GM04504 (cell line): ENCODE data around the gene ENTPD5.
"Not testable (repeated sequence)": the region's sequence is repeated elsewhere in the genome, so short reads cannot be mapped to it uniquely, and the experiment has no call there.

Experiments used
- DNase-seq: peaks from one replicate; pipeline ENCODE4 v3.0.0-alpha.2; 2012; ENCODE audit warnings: low read depth

The ENTPD5 gene

GRCh38 chr14:74005664-74006063, 13.4 kb downstream of the ENTPD5 start:
- DNase-seq = not testable (repeated sequence)

- no peak for DNase-seq
These were observed 20.4 kb downstream of the ENTPD5 start for GRCh38 chr14:73998726-73999125.

DNA sequence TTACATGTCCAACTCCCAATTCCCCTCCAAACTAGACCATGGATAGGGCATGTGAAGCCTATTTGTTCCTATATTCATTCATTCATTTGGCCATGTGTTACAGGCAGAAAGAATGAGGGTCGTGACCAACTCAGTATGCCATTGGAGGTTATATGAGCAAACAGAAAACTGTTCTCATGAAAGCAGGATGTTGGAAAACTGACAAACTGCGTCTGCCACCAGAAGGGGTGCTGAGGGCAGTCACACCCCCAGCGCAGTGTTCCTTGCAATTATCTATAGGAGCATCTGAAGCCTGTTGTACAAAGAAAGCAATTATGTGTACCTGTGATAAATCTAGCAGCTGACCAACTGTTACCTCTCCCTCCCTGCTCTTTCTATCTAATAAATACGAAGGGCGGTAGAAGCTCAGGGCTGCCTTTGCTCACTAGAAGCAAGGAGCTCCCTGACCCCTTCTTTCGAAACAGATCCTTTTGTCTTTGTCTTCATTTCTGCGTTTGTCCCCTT, 21.1 kb downstream of the ENTPD5 start:
- DNase-seq = no peak

GRCh38 chr14:73997108-73997943, 21.8 kb downstream of the ENTPD5 start:
- no peak for DNase-seq

- DNase-seq = no peak
These were observed 22.4 kb downstream of the ENTPD5 start for GRCh38 chr14:73996731-73997107.

DNA sequence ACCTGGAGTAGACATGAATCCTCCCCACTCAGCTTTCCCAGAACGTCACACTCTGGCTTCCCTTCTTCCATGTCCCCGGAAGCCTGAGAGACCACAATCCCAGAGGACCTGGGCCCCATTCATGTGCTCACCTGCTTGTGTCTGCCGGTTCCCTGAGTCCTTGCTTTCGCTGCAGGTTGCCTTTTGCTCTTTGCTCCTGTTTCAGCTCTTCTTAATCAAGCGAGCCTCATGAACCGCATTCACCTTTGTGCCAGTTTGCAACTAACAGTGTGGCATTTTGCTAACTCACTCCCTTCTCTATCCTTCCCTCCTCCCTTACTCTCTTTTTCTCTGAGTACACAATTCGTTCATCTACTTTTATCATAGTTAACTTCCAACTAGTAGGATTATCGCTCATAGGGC, 23.1 kb downstream of the ENTPD5 start:
- DNase-seq = no peak

DNA sequence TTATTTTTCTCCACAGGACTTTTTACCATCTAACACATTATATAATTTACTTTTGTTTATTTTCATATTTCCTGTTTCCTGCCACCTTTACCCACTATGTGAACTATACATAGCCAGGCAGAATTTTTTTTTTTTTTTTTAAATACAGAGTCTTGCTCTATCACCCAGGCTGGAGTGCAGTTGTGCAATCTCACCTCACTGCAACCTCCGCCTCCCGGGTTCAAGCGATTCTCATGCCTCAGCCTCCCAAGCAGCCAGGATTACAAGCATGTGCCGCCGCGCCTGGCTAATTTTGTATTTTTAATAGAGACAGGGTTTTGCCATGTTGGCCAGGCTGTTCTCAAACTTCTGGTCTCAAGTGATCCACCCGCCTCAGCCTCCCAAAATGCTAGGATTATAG, 24.2 kb downstream of the ENTPD5 start:
- DNase-seq = not testable (repeated sequence)

DNA sequence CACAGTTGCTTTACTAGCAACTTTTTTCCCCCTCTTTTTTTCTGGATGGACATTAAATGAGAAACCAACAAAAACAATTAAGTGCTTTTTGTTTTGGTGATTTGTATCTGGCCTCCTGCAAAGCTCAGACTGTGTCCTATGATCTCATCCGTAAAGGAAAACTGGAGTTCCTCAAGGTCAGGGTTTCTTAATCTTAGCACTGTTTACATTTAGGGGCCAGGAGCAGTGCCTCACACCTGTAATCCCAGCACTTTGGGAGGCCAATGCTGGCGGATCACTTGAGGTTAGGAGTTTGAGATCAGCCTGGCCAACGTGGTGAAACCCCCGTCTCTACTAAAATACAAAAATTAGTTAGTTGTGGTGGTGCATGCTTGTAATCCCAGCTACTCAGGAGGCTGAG, 28.0 kb downstream of the ENTPD5 start:
- no peak for DNase-seq

- DNase-seq = not testable (repeated sequence)
These were observed 30.4 kb downstream of the ENTPD5 start for GRCh38 chr14:73988656-73989055.

GRCh38 chr14:73988065-73988464, 31.0 kb downstream of the ENTPD5 start:
- DNase-seq = no peak

GRCh38 chr14:73977896-73978295, 41.2 kb downstream of the ENTPD5 start:
- DNase-seq = no peak

DNA sequence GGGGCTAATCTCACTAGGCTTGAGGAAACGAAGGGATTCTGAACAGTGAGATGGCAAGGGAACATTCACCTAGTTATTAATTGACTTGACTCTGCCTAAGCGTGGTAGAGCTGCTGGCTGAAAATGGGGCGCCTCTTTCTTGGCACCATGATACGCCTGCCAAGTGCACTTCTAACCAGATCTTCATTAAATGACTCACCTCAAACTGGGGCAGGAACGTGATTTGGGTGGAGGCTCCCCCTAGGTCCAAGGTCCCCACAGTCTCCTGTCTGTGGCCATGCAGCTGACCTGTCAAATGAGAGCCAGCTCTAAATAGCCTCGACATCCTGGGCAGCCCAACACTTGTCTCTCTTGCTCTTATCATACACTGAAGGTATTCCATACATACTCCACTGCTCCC, 43.0 kb downstream of the ENTPD5 start:
- no peak for DNase-seq

DNA sequence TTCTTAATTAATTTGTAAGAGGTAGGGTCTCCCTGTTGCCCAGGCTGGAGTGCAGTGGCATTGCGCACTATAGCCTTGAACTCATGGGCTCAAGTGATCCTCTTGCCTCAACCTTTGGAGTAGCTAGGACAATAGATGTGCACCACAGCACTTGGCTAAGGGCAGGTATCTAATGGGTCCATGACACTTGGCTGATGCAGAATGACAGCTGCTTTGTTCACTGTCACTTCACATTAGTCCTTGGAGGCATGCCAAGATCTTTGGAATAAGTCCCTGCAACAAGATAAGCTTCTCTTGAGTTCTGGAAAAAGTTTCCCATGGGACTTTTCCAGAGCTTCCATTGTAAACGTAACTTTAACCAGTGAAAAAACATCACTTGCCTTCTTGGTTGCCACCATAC, 45.6 kb downstream of the ENTPD5 start:
- DNase-seq = no peak

DNA sequence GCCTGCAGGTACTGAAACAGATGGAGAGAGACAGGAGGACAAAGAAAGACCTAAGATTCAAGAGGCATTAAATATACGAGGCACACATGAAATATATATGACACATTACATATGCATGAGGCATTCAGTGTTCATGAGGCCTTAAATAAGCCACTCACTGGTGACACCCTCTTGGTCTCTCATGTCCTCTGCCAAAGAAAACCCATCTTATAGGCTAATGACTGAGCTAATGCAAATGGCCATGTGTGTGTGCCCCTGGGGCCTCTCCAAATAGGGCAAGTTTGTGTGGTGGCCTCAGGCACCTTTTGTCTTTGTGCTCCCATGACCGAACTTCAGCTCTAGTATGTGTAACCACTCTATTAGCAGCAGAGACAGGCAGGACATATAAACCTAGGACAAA, 50.2 kb downstream of the ENTPD5 start:
- no peak for DNase-seq

- DNase-seq = no peak
These were observed 53.9 kb downstream of the ENTPD5 start for GRCh38 chr14:73965216-73965615.

- no peak for DNase-seq
These were observed 57.9 kb downstream of the ENTPD5 start for GRCh38 chr14:73961192-73961591.

DNA sequence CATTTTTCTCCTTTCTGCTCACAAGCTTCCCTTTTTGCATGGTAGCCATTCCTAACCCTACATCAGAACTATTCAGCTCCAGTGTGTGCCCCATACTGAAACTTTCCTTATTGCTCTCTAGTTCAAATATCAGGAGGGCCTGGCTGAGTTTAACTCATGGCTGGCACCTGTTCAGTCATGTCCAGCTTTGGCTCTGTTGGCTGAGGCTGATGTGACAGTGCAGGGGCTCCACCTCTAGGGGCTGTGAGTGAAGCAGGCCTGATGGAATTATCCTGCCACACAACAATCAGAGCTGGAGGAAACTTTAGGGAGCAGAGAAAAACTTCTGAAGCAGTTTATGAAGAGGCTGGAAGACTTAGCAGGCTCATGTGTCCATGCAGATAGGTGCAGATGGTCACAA, 60.5 kb downstream of the ENTPD5 start:
- no peak for DNase-seq

- DNase-seq = no peak
These were observed 63.4 kb downstream of the ENTPD5 start for GRCh38 chr14:73955674-73956073.

DNA sequence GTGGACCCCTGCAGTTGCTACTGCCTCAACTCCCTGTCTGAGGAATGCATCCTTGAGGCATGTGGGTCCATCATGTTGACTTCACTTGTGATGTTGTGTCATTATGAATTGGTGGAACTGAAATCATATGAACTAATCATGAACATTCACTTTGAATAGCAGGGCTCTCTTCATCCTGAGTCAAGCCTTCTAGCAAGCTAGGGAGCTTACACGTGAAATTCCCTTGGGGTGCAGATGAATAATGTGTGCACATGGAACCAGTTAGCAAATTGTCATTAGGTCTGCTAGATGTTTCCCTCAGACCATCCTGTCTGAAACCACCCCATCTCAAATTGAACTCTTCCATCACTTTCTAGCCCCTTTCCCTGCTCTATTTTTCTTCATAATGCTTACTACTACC, 65.4 kb downstream of the ENTPD5 start:
- no peak for DNase-seq

GRCh38 chr14:73949752-73950734, 69.0 kb downstream of the ENTPD5 start, which contains the start of the genes COQ6 and FAM161B:
Gene COQ6, plus strand, starts transcription at chr14:73950302. Its CDS starts 31 bp downstream, at chr14:73950333.
Gene FAM161B, minus strand, starts transcription at chr14:73950094. Its CDS starts 68 bp downstream, at chr14:73950026.
- DNase-seq = peak; percentile 95

- DNase-seq = no peak
These were observed 73.9 kb downstream of the ENTPD5 start for GRCh38 chr14:73945159-73945670.

DNA sequence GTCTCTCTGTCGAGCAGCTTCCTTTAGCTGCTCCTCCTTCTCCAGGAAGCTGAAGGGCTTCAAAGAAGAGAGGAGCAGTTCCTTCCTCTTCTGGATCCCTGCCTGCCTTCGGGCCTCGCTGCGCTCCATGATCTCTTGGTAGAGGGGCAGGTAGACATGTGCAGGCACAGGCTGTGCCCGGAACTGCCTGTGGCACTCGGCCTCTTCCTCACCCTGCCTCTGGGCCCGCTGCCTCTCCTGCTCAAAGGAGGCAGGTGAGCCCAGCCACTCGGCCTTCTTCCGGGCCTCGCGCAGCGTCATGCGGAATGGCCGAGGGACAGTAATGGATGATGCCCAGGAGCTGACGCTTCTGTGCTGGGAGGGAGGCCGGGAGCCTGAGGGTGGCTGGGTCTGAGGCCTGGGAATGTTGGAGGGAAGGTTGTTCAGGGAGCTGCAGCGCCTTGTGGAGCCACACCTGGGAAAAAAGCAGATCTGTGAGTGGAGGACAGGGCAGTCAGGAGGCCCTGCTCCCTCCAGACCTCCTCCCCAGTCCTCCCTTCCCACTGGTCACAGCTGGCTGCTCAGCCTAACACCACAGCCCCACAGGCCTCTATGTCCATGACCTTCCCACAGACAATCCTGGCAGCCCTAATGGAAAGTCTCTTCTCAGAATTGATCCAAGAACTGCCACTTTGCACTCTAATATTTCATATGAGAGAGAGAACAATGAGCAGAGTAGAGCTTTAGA, 74.5 kb downstream of the ENTPD5 start:
- DNase-seq = no peak
